Measurements from ENCODE around the gene OSBPL5.
A peak's percentile ranks its signal among the peaks of the same experiment; 100 is the strongest.

Gene OSBPL5

GRCh38 chr11:3149852-3150188 lies 15.3 kb downstream of the OSBPL5 start:
- no peak overlapping the region for H3K14ac ChIP-seq (ENCODE audit: low read length)
- H3K79me1 ChIP-seq (ENCODE audit: low read length), result peaks cover 9% of the 10 kb centered on the region
- no peak overlapping the region for H2AFZ ChIP-seq (ENCODE audit: insufficient read depth, low read length, poor library complexity)
- H3K36me3 ChIP-seq (ENCODE audit: control insufficient read depth in 1 of 2, insufficient read depth in 2 of 2, low read length in 2 of 2), result peaks cover 12 to 15% of the 10 kb centered on the region in 2 experiments
- peaks cover 6% of the 10 kb centered on the region for H3K79me2 ChIP-seq (ENCODE audit: control insufficient read depth, insufficient read depth, low read length, poor library complexity)
- no peak overlapping the region for H2AK5ac ChIP-seq (ENCODE audit: low read length)
- peaks cover 31 to 39% of the 10 kb centered on the region in 2 experiments for H3K4me1 ChIP-seq (ENCODE audit: control insufficient read depth in 1 of 2, insufficient read depth in 2 of 2, low read length in 2 of 2)
- WGBS (ENCODE audit: extremely low coverage, insufficient coverage, insufficient read length), result no CpG with 5 or more reads among the region's 4 CpGs
- DNase-seq, result no peak
- H3K4me2 ChIP-seq (ENCODE audit: low read length), result no peak overlapping the region
- no peak overlapping the region for H2BK120ac ChIP-seq (ENCODE audit: insufficient read depth, low read length, poor library complexity)
- no peak overlapping the region for H3K4ac ChIP-seq (ENCODE audit: low read depth, low read length)
- H4K91ac ChIP-seq (ENCODE audit: low read depth, low read length), result no peak overlapping the region
- H3K27me3 ChIP-seq (ENCODE audit: insufficient read depth, low read length), result no peaks in the 10 kb centered on the region
- H3K4me3 ChIP-seq (ENCODE audit: low read depth, low read length), result peak overlapping the region; percentile 44
- H2BK12ac ChIP-seq (ENCODE audit: low read length), result no peak overlapping the region
- no peak overlapping the region for H3K9ac ChIP-seq (ENCODE audit: low read length)
- no peaks in the 10 kb centered on the region for H3K9me3 ChIP-seq (ENCODE audit: insufficient read depth, low read depth, low read length)
- H4K12ac ChIP-seq (ENCODE audit: low read depth, low read length), result no peak overlapping the region
- H4K8ac ChIP-seq (ENCODE audit: low read depth, low read length), result no peak overlapping the region
- H3K27ac ChIP-seq (ENCODE audit: low read depth, low read length), result no peak overlapping the region
- H3K23ac ChIP-seq (ENCODE audit: low read length), result peak overlapping the region; percentile 0
- H2BK5ac ChIP-seq (ENCODE audit: low read depth, low read length, poor library complexity), result no peak overlapping the region
- H3K18ac ChIP-seq (ENCODE audit: low read length), result no peak overlapping the region

GRCh38 chr11:3148990-3149851 lies 15.9 kb downstream of the OSBPL5 start:
- no peak overlapping the region for H3K27ac ChIP-seq (ENCODE audit: low read depth, low read length)
- H3K18ac ChIP-seq (ENCODE audit: low read length), result no peak overlapping the region
- no peak overlapping the region for H3K9ac ChIP-seq (ENCODE audit: low read length)
- no peak overlapping the region for H2AFZ ChIP-seq (ENCODE audit: insufficient read depth, low read length, poor library complexity)
- no peak overlapping the region for H4K91ac ChIP-seq (ENCODE audit: low read depth, low read length)
- peaks cover 28 to 36% of the 10 kb centered on the region in 2 experiments for H3K4me1 ChIP-seq (ENCODE audit: control insufficient read depth in 1 of 2, insufficient read depth in 2 of 2, low read length in 2 of 2)
- H3K14ac ChIP-seq (ENCODE audit: low read length), result no peak overlapping the region
- no peak overlapping the region for H2BK120ac ChIP-seq (ENCODE audit: insufficient read depth, low read length, poor library complexity)
- no peak overlapping the region for H3K23ac ChIP-seq (ENCODE audit: low read length)
- peaks cover 6% of the 10 kb centered on the region for H3K79me2 ChIP-seq (ENCODE audit: control insufficient read depth, insufficient read depth, low read length, poor library complexity)
- WGBS (ENCODE audit: extremely low coverage, insufficient coverage, insufficient read length), result no CpG with 5 or more reads among the region's 24 CpGs
- H3K79me1 ChIP-seq (ENCODE audit: low read length), result peaks cover 8% of the 10 kb centered on the region
- H2BK5ac ChIP-seq (ENCODE audit: low read depth, low read length, poor library complexity), result no peak overlapping the region
- DNase-seq, result no peak
- peak overlapping the region; percentile 44 for H3K4me3 ChIP-seq (ENCODE audit: low read depth, low read length)
- H3K9me3 ChIP-seq (ENCODE audit: insufficient read depth, low read depth, low read length), result no peaks in the 10 kb centered on the region
- H3K4me2 ChIP-seq (ENCODE audit: low read length), result no peak overlapping the region
- no peak overlapping the region for H4K12ac ChIP-seq (ENCODE audit: low read depth, low read length)
- no peaks in the 10 kb centered on the region for H3K27me3 ChIP-seq (ENCODE audit: insufficient read depth, low read length)
- no peak overlapping the region for H2BK12ac ChIP-seq (ENCODE audit: low read length)
- H3K36me3 ChIP-seq (ENCODE audit: control insufficient read depth in 1 of 2, insufficient read depth in 2 of 2, low read length in 2 of 2), result peaks cover 12 to 15% of the 10 kb centered on the region in 2 experiments
- no peak overlapping the region for H4K8ac ChIP-seq (ENCODE audit: low read depth, low read length)
- no peak overlapping the region for H3K4ac ChIP-seq (ENCODE audit: low read depth, low read length)
- no peak overlapping the region for H2AK5ac ChIP-seq (ENCODE audit: low read length)

- no peak overlapping the region for H3K18ac ChIP-seq (ENCODE audit: low read length)
- H4K8ac ChIP-seq (ENCODE audit: low read depth, low read length), result no peak overlapping the region
- H3K14ac ChIP-seq (ENCODE audit: low read length), result no peak overlapping the region
- no peak overlapping the region for H2BK12ac ChIP-seq (ENCODE audit: low read length)
- H3K4me1 ChIP-seq (ENCODE audit: control insufficient read depth in 1 of 2, insufficient read depth in 2 of 2, low read length in 2 of 2), result peaks cover 20 to 29% of the 10 kb centered on the region in 2 experiments
- H3K79me1 ChIP-seq (ENCODE audit: low read length), result peaks cover 2% of the 10 kb centered on the region
- no peak overlapping the region for H3K4me2 ChIP-seq (ENCODE audit: low read length)
- H3K9ac ChIP-seq (ENCODE audit: low read length), result no peak overlapping the region
- no peak for DNase-seq
- H2AFZ ChIP-seq (ENCODE audit: insufficient read depth, low read length, poor library complexity), result no peak overlapping the region
- no peak overlapping the region for H4K12ac ChIP-seq (ENCODE audit: low read depth, low read length)
- peaks cover 15 to 22% of the 10 kb centered on the region in 2 experiments for H3K36me3 ChIP-seq (ENCODE audit: control insufficient read depth in 1 of 2, insufficient read depth in 2 of 2, low read length in 2 of 2)
- H3K27ac ChIP-seq (ENCODE audit: low read depth, low read length), result no peak overlapping the region
- H2BK5ac ChIP-seq (ENCODE audit: low read depth, low read length, poor library complexity), result no peak overlapping the region
- H2AK5ac ChIP-seq (ENCODE audit: low read length), result no peak overlapping the region
- no peak overlapping the region for H3K23ac ChIP-seq (ENCODE audit: low read length)
- H4K91ac ChIP-seq (ENCODE audit: low read depth, low read length), result no peak overlapping the region
- WGBS (ENCODE audit: extremely low coverage, insufficient coverage, insufficient read length), result no CpG with 5 or more reads among the region's 19 CpGs
- no peaks in the 10 kb centered on the region for H3K27me3 ChIP-seq (ENCODE audit: insufficient read depth, low read length)
- no peak overlapping the region for H2BK120ac ChIP-seq (ENCODE audit: insufficient read depth, low read length, poor library complexity)
- no peak overlapping the region for H3K4ac ChIP-seq (ENCODE audit: low read depth, low read length)
- peaks cover 2% of the 10 kb centered on the region for H3K79me2 ChIP-seq (ENCODE audit: control insufficient read depth, insufficient read depth, low read length, poor library complexity)
- H3K4me3 ChIP-seq (ENCODE audit: low read depth, low read length), result no peak overlapping the region
- H3K9me3 ChIP-seq (ENCODE audit: insufficient read depth, low read depth, low read length), result no peaks in the 10 kb centered on the region
Observed at GRCh38 chr11:3148255-3148989, 16.7 kb downstream of the OSBPL5 start.

GRCh38 chr11:3147626-3148025 lies 17.5 kb downstream of the OSBPL5 start:
- H3K36me3 ChIP-seq (ENCODE audit: control insufficient read depth in 1 of 2, insufficient read depth in 2 of 2, low read length in 2 of 2), result peaks cover 20 to 26% of the 10 kb centered on the region in 2 experiments
- no CpG with 5 or more reads among the region's 21 CpGs for WGBS (ENCODE audit: extremely low coverage, insufficient coverage, insufficient read length)
- H3K27me3 ChIP-seq (ENCODE audit: insufficient read depth, low read length), result no peaks in the 10 kb centered on the region
- H3K79me1 ChIP-seq (ENCODE audit: low read length), result peaks cover 2% of the 10 kb centered on the region
- no peak overlapping the region for H2AFZ ChIP-seq (ENCODE audit: insufficient read depth, low read length, poor library complexity)
- H3K18ac ChIP-seq (ENCODE audit: low read length), result peak overlapping the region; percentile 31
- H4K12ac ChIP-seq (ENCODE audit: low read depth, low read length), result no peak overlapping the region
- H2BK5ac ChIP-seq (ENCODE audit: low read depth, low read length, poor library complexity), result no peak overlapping the region
- peaks cover 17 to 23% of the 10 kb centered on the region in 2 experiments for H3K4me1 ChIP-seq (ENCODE audit: control insufficient read depth in 1 of 2, insufficient read depth in 2 of 2, low read length in 2 of 2)
- no peak overlapping the region for H3K4me3 ChIP-seq (ENCODE audit: low read depth, low read length)
- H3K23ac ChIP-seq (ENCODE audit: low read length), result no peak overlapping the region
- peaks cover 2% of the 10 kb centered on the region for H3K79me2 ChIP-seq (ENCODE audit: control insufficient read depth, insufficient read depth, low read length, poor library complexity)
- no peak overlapping the region for H3K9ac ChIP-seq (ENCODE audit: low read length)
- no peak overlapping the region for H3K4ac ChIP-seq (ENCODE audit: low read depth, low read length)
- H3K14ac ChIP-seq (ENCODE audit: low read length), result no peak overlapping the region
- H3K9me3 ChIP-seq (ENCODE audit: insufficient read depth, low read depth, low read length), result no peaks in the 10 kb centered on the region
- no peak overlapping the region for H2BK12ac ChIP-seq (ENCODE audit: low read length)
- H3K27ac ChIP-seq (ENCODE audit: low read depth, low read length), result no peak overlapping the region
- DNase-seq, result no peak
- no peak overlapping the region for H2BK120ac ChIP-seq (ENCODE audit: insufficient read depth, low read length, poor library complexity)
- no peak overlapping the region for H2AK5ac ChIP-seq (ENCODE audit: low read length)
- H4K8ac ChIP-seq (ENCODE audit: low read depth, low read length), result no peak overlapping the region
- no peak overlapping the region for H3K4me2 ChIP-seq (ENCODE audit: low read length)
- H4K91ac ChIP-seq (ENCODE audit: low read depth, low read length), result no peak overlapping the region
